ENCODE measurements around the gene ALB.
A peak's percentile ranks its signal among the peaks of the same experiment; 100 is the strongest.

ALB gene

DNA sequence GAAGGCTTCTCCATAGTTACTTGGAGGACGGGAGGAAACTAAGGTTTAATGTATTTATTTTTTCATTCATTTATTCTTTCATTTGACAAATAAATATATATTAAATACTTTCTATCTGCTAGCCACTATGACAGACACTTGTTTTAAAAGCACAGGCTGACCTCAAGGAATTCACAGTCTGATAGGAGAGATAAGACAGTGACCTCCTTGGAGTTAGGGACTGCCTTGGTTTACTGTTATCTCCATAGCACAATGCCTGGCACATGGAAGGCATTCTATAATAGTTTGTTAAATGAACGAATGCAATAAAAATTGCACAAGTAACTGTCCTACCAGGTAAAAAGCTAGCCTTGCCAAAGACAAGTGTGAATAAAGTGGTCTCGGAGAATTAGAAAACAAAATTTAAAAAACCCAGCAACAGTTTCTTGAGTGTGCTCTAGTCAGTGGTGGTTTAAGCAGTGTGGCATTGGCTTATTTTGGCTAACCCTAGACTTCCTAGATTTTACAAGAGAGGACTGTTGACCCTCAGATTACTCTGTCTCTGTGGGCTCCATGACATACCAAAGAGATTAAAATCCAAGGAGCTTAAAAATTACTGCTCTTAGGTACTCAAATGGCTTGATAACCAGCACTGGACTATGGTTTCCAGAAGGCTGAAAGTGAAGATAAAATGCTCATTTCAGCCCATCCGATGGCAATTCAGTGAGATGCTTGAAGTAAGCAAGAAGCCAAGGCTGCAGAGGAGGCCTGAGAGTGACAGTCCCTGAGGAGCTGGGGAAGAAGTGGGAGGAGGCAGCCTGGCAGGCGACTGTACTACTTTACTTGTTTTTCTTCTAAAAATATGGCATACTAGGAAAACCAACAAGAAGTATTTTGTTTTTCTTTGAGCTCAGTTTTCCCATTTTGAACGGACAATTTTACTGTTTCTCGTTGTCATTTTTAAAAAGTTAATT lies 41.6 kb downstream of the ALB start:
- Mint-ChIP-seq H3K4me1 (no peaks in the 10 kb centered on the region), H3K4me3 (no peak overlapping the region), H3K27ac (no peak overlapping the region), H3K36me3 (no peaks in the 10 kb centered on the region), H3K27me3 (peaks cover 4 to 8% of the 10 kb centered on the region in 2 donors), H3K9me3 (no peaks in the 10 kb centered on the region)
- ATAC-seq (replicated peaks) (no peak), DNase-seq (no peak)

DNA sequence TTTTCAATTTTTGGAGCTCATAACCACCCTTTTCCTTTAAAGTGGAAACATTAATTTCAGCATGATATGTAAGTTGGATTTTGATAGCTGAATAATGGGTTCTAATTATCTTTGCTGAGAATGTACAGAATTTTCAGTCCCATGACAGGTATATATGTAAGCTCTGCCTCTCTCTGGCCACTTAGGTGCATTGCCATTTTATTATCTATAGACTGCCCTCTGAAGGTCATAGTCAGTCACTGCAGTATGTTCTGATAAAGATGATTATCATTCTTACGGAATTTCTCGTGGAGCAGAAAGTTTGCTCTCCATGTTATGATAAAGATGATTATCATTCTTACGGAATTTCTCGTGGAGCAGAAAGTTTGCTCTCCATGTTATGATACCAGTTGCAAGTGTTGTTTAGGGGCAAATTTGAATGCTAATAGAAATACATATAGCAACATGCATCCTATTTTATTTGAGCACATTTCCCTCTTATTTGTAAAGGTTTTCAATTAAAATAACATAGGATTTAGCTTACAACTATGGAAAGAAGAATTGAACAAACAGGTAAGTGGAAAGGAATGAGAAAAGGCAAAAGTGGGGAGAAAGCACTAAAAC lies 42.4 kb downstream of the ALB start:
- no peak overlapping the region for H3K27ac Mint-ChIP-seq
- H3K4me1 Mint-ChIP-seq, result no peaks in the 10 kb centered on the region
- H3K27me3 Mint-ChIP-seq, result peaks cover 4 to 8% of the 10 kb centered on the region in 2 donors
- no peaks in the 10 kb centered on the region for H3K9me3 Mint-ChIP-seq
- H3K4me3 Mint-ChIP-seq, result no peak overlapping the region
- no peaks in the 10 kb centered on the region for H3K36me3 Mint-ChIP-seq
- DNase-seq (no peak), ATAC-seq (replicated peaks) (peak; percentile 87 to 93)

DNA sequence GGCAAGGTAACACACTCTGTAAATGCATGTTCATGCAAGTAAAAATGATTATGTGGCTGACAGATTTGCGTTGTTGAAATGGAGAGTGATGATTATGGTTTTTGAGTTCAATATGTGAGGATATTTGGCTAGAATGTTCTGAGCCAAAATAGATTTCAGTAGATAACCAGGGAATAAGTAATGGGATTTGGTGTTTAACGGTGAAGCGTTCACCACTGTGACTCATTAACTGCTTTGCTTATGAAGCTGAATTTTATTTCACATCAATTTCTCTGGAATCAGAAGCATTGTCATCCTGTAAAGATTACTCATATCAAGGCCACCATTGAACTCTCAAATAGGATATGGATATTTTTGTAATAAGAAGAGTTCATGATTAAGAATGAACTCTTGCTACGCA lies 43.6 kb downstream of the ALB start:
- ATAC-seq (replicated peaks) (no peak), DNase-seq (no peak)
- Mint-ChIP-seq H3K27ac (no peak overlapping the region), H3K27me3 (peaks cover 4 to 13% of the 10 kb centered on the region in 2 donors), H3K4me1 (no peaks in the 10 kb centered on the region), H3K4me3 (no peak overlapping the region), H3K36me3 (no peaks in the 10 kb centered on the region), H3K9me3 (no peaks in the 10 kb centered on the region)

DNA sequence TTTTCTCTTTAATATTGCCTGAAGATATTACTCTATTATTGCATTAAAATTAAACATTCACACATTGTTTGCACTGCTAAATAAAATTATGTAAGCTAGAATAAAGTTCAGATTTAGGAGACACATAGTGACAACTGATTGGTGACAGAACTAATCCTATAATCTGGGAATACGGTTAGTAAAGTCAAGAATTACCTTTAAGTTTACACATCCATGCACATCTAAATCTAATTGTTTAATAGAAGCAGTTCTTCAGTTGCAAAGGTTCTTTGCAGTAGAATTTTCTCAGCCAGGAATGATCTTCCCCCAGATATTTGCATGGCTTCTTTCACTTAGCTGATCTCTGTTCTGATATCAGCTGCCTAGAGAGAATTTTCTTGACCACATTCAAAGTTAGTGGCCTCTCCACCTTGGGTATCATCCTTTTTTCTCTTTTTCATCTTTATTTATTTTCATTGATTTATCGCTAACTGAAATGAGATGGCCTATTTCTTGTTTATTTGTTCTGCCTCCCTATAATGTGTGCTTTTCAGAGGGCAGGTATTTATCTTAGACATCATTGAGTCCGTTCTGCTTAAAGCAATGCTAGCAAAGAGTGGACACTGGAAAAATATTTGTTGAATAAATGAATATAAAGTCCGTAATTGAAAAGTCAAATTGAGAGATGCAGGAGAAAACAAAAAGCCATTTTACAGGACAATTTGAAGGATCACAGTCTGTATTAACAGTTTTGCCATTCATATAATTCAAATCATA lies 44.5 kb downstream of the ALB start:
- H3K9me3 Mint-ChIP-seq, result no peaks in the 10 kb centered on the region
- peaks cover 4 to 15% of the 10 kb centered on the region in 2 donors for H3K27me3 Mint-ChIP-seq
- H3K4me1 Mint-ChIP-seq, result no peaks in the 10 kb centered on the region
- no peak for DNase-seq
- no peak overlapping the region for H3K27ac Mint-ChIP-seq
- no peak for ATAC-seq (replicated peaks)
- H3K4me3 Mint-ChIP-seq, result no peak overlapping the region
- H3K36me3 Mint-ChIP-seq, result no peaks in the 10 kb centered on the region

DNA sequence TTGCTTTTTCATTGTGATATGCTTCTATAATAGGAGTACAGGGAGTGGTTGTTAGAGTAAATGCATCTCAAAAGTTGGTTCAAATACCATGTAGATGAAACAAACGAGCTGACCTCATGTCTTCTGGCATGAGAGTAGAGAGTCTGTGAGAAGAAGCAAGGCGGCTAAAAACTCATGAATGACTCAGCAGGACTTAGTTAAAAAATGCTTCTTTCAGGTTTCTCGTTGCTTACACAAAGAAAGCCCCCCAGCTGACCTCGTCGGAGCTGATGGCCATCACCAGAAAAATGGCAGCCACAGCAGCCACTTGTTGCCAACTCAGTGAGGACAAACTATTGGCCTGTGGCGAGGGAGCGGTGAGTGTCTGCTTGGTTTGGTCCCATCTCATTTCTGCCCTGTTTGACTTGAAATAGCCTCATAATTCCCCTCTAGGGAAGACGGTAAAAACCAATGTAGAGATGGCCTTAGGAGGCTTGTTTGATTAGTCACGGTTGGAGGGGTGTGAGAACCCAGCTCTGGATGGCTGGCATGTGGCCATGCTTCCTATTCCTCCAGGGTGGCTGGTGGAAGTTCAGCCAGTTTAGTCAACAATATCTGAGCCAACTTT lies 46.4 kb downstream of the ALB start:
- ATAC-seq (replicated peaks) (no peak), DNase-seq (no peak)
- H3K27ac Mint-ChIP-seq, result no peak overlapping the region
- H3K36me3 Mint-ChIP-seq, result no peaks in the 10 kb centered on the region
- H3K4me1 Mint-ChIP-seq, result no peaks in the 10 kb centered on the region
- H3K4me3 Mint-ChIP-seq, result no peak overlapping the region
- H3K27me3 Mint-ChIP-seq, result peaks cover 4 to 15% of the 10 kb centered on the region in 2 donors
- no peaks in the 10 kb centered on the region for H3K9me3 Mint-ChIP-seq

DNA sequence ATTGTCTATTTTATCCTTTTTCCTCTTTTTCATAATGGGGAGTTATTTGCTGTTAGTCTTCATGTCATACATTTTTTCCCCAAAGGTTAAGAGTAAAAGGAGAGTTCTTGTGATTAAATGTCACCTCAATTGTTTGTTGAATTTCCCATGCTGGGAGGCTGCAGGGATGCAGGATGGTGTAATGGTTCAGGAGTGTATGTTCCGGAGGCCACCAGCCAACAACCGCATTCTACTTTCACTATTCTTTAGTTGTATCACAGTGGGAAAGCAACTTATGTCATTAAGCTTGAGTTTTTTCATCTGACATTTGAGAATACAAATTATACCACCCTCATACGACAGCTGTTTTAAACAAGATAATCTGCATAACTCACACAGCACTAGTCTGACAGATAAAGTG lies 47.3 kb downstream of the ALB start:
- Mint-ChIP-seq H3K9me3 (no peaks in the 10 kb centered on the region), H3K27me3 (peaks cover 0 to 15% of the 10 kb centered on the region in 2 donors), H3K4me3 (no peak overlapping the region), H3K27ac (no peak overlapping the region), H3K36me3 (no peaks in the 10 kb centered on the region), H3K4me1 (no peaks in the 10 kb centered on the region)
- no peak for DNase-seq
- ATAC-seq (replicated peaks), result no peak

DNA sequence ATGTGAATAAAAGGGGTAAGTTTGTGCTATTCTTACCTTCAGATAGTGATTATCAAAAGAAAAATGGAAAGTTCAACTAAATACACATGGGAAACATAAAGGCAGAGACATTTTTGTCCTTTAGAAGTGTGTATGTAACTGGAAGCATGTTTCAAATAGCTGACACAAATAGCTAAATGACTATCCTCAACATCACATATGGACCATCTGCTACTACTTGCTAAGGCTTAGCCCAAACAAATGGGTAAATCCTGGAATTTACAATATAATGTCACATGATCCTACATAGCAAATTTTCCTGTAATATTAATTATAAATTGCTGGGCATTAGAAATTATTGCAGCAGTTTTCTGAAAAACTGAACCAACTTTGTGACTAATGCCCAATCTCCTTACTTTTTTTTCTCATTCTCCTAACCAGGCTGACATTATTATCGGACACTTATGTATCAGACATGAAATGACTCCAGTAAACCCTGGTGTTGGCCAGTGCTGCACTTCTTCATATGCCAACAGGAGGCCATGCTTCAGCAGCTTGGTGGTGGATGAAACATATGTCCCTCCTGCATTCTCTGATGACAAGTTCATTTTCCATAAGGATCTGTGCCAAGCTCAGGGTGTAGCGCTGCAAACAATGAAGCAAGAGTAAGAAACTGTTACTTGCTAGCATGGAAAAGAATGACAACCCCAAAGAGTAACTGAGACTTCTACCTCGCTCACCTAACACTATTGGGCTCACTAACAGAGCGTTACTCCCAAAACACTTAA lies 48.1 kb downstream of the ALB start:
- Mint-ChIP-seq H3K27ac (no peak overlapping the region), H3K9me3 (no peaks in the 10 kb centered on the region), H3K4me1 (no peaks in the 10 kb centered on the region), H3K4me3 (no peak overlapping the region), H3K27me3 (peaks cover 0 to 17% of the 10 kb centered on the region in 2 donors), H3K36me3 (no peaks in the 10 kb centered on the region)
- ATAC-seq (replicated peaks) (no peak), DNase-seq (no peak)

DNA sequence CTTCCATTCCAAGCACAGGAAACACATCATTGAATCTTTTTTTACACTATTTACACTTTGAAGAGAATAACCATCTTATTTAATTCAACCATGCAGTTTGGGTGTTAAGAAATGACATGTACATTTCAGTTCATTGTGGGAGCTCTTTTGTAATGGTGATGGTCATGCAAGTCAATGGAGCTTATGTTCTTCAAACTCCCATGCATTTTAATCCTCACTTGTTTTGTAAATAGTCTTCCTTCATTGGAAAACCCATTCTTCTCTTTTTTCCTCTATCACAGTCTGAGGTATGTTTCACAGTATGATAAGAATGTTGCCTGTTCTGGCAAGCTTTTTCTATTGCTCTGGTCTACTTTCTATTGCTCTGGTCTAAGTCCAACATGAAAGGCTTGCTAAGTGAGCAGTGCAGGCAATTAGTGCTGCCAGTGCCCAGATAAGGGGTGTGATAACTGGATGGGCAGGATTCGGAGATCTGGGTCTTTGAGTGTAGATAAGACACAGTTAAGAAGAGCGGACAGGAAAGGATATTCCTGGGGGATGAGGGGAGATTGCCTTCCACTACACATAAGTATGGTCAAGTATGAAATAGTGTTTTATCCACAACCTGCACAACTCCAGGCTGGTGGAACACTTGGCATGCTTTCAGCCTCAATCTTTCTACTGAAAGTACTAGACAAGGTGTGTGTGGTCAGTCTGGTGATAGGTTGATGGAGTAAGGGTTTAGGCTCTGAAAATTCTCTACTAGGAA lies 49.0 kb downstream of the ALB start:
- Mint-ChIP-seq H3K4me1 (no peaks in the 10 kb centered on the region), H3K27ac (no peak overlapping the region), H3K36me3 (no peaks in the 10 kb centered on the region), H3K4me3 (no peak overlapping the region), H3K27me3 (peaks cover 6 to 12% of the 10 kb centered on the region in 2 donors), H3K9me3 (no peaks in the 10 kb centered on the region)
- no peak for DNase-seq
- no peak for ATAC-seq (replicated peaks)

DNA sequence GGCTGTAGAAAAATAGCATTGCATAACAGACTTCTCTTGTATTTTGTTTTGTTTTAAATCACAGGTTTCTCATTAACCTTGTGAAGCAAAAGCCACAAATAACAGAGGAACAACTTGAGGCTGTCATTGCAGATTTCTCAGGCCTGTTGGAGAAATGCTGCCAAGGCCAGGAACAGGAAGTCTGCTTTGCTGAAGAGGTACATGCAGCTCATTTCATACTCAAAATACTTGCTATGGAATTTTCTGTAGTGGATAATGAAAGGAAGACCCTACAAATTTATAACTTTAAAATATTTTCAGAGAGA lies 49.6 kb downstream of the ALB start:
- ATAC-seq (replicated peaks) (no peak), DNase-seq (no peak)
- no peak overlapping the region for H3K27ac Mint-ChIP-seq
- no peaks in the 10 kb centered on the region for H3K9me3 Mint-ChIP-seq
- H3K4me1 Mint-ChIP-seq, result no peaks in the 10 kb centered on the region
- H3K4me3 Mint-ChIP-seq, result no peak overlapping the region
- no peaks in the 10 kb centered on the region for H3K36me3 Mint-ChIP-seq
- H3K27me3 Mint-ChIP-seq, result peaks cover 6 to 12% of the 10 kb centered on the region in 2 donors

DNA sequence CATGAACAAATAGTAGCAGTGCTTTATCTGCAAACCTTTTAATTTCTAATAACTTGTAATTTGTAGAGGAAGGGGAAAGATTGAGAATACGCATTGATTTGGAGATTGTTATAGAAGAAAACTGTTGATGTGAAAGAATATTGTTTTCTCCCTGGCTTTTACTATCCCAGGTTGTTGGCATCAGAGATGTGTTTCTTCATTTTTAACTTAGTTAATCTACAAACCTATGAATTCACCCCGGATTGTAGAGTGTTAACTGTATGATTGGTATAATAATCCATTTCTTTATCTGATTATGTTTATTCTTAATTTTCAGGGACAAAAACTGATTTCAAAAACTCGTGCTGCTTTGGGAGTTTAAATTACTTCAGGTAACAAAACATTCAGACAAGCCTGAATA lies 50.8 kb downstream of the ALB start:
- Mint-ChIP-seq H3K36me3 (no peaks in the 10 kb centered on the region), H3K4me3 (no peak overlapping the region), H3K27me3 (peaks cover 6 to 12% of the 10 kb centered on the region in 2 donors), H3K27ac (no peak overlapping the region), H3K9me3 (no peaks in the 10 kb centered on the region), H3K4me1 (no peaks in the 10 kb centered on the region)
- ATAC-seq (replicated peaks), result no peak
- no peak for DNase-seq

DNA sequence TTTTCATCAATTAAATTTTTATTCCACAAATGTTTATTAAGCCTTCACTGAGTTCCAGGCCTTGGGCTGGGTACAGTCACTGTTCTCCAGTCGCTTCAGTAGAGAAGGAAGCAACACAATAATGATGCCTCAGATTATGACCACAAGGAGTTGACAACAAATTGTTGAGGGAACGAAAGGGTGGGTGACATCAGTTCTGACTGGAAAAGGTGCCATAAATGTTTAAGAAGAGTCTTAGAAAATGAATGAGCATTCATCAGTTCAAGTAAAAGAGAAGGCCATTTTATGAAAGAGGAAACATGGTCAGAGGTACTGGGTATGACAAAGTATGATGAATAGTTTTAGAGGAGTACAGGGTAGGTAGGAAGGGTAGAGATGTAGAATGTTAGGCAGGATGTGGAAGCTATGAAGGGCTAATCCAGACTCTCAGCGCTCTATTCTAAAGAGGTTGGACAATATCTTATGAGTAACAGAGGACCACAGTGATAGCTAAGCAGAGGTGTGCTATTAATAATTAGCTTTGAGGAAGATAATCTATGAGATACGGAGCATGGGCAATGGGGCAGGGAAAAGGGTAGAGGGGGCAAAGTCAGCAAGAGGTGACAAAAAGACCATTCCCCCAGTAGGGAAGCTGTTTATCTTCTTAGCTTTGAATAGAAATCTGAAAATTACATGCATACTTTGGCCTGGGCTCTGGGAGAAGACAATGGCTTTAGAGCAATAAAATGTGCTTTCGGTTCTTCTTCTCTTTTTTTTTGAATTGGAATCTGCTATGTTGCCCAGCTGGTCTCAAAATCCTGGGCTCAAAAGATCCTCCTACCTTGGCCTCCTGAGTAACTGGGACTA lies 52.3 kb downstream of the ALB start:
- H3K9me3 Mint-ChIP-seq, result no peaks in the 10 kb centered on the region
- H3K36me3 Mint-ChIP-seq, result no peaks in the 10 kb centered on the region
- DNase-seq (no peak), ATAC-seq (replicated peaks) (no peak)
- no peaks in the 10 kb centered on the region for H3K4me1 Mint-ChIP-seq
- no peak overlapping the region for H3K27ac Mint-ChIP-seq
- no peak overlapping the region for H3K4me3 Mint-ChIP-seq
- peaks cover 12 to 16% of the 10 kb centered on the region in 2 donors for H3K27me3 Mint-ChIP-seq

DNA sequence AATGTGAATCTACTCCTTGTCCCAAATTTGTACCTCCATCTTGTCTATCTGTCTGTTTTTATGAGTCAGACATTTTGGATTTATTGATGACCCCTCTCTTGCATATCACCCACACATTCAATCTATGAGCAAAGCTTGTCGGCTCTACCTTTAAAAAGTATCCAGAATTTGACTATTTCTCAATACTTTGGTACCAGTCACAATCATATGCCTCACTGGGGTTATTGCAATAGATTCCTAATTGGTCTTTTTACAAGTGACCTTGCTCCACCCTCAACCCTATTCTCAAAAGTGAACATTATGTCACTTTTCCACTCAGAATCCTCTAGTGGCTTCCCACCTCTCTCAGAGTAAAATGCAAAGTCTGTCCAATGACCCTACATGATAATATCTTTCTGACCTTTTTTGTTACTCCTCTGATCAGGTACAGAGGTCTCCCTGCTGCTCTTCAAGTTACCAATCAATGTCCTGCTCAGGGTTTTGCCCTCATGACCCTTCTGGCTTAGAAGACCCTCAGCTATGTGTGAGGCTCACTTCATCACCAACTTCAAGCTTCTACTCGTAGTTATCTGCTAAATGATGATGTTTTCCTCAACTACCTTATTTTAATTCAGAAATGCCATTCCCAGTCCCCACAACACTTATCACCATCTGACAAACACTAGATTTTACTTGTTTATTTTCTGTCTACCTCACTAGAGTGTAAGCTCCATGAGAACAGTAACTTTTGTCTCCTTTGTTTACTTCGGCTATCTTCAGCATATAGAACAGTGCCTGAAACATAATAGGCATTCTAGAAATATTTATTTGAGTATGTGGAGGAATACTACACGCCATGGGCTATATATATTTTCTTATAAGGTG lies 54.3 kb downstream of the ALB start:
- H3K27me3 Mint-ChIP-seq, result peaks cover 9 to 12% of the 10 kb centered on the region in 2 donors
- H3K4me3 Mint-ChIP-seq, result no peak overlapping the region
- ATAC-seq (replicated peaks), result no peak

More for the DNA sequence above, 54.3 kb downstream of the ALB start:
- DNase-seq, result no peak
- Mint-ChIP-seq H3K36me3 (no peaks in the 10 kb centered on the region), H3K9me3 (no peaks in the 10 kb centered on the region), H3K27ac (no peak overlapping the region), H3K4me1 (no peaks in the 10 kb centered on the region)
